Measurements from ENCODE around the gene MYO16.

DNA sequence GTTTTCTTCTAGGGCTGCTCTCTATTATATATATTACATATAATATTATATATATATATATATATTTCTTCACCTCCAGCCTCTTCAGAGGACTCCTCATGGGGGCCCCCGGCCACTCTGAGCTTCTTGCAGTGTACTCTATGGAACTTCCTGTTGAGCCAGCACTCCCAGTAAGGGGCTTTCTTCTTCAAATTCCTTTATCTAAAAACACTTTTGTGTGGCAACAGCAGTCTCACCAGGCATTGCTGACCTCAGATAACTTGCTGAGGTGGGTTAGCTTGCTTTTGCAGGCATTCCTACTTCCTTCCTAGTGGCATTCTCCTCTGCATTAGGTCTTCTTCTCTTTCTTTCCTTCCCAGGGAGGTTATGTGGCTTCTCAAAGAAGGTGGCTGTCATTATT, 381.5 kb downstream of the MYO16 start:
- TF ChIP-seq, protein P1, sequence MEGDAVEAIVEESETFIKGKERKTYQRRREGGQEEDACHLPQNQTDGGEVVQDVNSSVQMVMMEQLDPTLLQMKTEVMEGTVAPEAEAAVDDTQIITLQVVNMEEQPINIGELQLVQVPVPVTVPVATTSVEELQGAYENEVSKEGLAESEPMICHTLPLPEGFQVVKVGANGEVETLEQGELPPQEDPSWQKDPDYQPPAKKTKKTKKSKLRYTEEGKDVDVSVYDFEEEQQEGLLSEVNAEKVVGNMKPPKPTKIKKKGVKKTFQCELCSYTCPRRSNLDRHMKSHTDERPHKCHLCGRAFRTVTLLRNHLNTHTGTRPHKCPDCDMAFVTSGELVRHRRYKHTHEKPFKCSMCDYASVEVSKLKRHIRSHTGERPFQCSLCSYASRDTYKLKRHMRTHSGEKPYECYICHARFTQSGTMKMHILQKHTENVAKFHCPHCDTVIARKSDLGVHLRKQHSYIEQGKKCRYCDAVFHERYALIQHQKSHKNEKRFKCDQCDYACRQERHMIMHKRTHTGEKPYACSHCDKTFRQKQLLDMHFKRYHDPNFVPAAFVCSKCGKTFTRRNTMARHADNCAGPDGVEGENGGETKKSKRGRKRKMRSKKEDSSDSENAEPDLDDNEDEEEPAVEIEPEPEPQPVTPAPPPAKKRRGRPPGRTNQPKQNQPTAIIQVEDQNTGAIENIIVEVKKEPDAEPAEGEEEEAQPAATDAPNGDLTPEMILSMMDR (IDR thresholded peaks at IDR 0.05; ENCODE audit: low read depth, low read length, poor library complexity, severe bottlenecking) = no peak
- TF ChIP-seq EZH2phosphoT487 (IDR thresholded peaks at IDR 0.05; ENCODE audit: borderline replicate concordance, low read length) = no peak
